Measurements from ENCODE around the gene OVCA2.

OVCA2 gene

DNA sequence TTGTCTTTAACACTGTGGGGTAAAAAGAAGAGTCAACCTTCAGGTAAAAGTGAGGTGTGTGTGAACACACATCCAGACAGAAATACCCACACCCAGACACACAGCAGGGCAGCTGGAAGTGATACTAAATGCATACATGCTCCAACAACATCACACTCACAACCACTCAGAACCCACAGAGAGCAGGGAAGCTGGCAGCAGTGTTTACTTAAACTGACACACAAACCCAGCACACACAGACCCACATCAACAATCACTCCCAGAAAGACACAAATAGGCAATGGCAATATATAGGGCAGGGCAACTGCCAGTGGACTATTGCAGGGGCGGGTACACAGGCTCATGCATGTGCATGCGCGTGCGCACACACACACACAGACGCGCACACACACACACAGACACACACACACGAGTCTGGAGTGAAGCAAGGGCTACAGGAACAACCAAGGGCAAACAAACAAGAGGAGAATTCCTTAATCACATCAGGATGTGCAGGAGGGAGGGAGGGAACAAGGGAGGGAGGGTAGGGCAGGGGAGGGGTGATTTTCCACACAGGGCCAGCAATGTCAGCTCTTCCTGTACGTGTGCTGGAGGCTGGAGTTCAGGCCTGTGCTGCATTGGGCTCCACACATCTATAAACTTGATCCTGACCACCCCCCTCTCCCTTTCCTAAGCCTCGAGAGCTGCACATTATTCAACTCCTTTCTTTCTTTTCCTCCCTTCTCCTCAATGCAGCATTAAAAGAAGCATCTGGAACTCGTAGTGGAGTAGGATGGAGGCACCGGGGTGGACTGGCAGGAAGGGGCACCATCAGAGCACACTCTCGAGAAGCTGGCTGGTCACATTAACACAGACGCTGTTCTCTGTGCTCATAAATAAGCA is 43.2 kb downstream of the OVCA2 start:
- H3K27me3 ChIP-seq (ENCODE audit: insufficient read depth, low read length, poor library complexity, severe bottlenecking): no peaks in the 10 kb centered on the region
- no peak overlapping the region for H3K4me3 ChIP-seq (ENCODE audit: low read length, poor library complexity, severe bottlenecking)
- H3F3A ChIP-seq (ENCODE audit: low read depth): no peaks in the 10 kb centered on the region
- H3K9me3 ChIP-seq (ENCODE audit: insufficient read depth, low read depth, low read length): no peaks in the 10 kb centered on the region
- H3K4me2 ChIP-seq (ENCODE audit: low read depth, low read length, poor library complexity, severe bottlenecking): peak overlapping the region; percentile 10
- no peak overlapping the region for H2AFZ ChIP-seq (ENCODE audit: low read length)
- H4K20me1 ChIP-seq (ENCODE audit: insufficient read depth, low read length, poor library complexity, severe bottlenecking): no peaks in the 10 kb centered on the region
- H3K79me2 ChIP-seq (ENCODE audit: insufficient read depth, low read length): no peaks in the 10 kb centered on the region
- peaks cover 56% of the 10 kb centered on the region for H3K4me1 ChIP-seq (ENCODE audit: insufficient read depth, low read length, poor library complexity, severe bottlenecking)
- H3K9ac ChIP-seq (ENCODE audit: low read depth, low read length, poor library complexity, severe bottlenecking): peak overlapping the region; percentile 3
- no peaks in the 10 kb centered on the region for H3K9me2 ChIP-seq (replicated peaks; ENCODE audit: low read depth, low read length)
- H3K36me3 ChIP-seq (ENCODE audit: insufficient read depth, low read length): peaks cover 54% of the 10 kb centered on the region; the same call in 1 of the 2 replicates
- TF ChIP-seq, protein P1, sequence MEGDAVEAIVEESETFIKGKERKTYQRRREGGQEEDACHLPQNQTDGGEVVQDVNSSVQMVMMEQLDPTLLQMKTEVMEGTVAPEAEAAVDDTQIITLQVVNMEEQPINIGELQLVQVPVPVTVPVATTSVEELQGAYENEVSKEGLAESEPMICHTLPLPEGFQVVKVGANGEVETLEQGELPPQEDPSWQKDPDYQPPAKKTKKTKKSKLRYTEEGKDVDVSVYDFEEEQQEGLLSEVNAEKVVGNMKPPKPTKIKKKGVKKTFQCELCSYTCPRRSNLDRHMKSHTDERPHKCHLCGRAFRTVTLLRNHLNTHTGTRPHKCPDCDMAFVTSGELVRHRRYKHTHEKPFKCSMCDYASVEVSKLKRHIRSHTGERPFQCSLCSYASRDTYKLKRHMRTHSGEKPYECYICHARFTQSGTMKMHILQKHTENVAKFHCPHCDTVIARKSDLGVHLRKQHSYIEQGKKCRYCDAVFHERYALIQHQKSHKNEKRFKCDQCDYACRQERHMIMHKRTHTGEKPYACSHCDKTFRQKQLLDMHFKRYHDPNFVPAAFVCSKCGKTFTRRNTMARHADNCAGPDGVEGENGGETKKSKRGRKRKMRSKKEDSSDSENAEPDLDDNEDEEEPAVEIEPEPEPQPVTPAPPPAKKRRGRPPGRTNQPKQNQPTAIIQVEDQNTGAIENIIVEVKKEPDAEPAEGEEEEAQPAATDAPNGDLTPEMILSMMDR (conservative IDR thresholded peaks at IDR 0.05; ENCODE audit: low read length): no peak
- TF ChIP-seq EZH2phosphoT487 (IDR thresholded peaks at IDR 0.05; ENCODE audit: borderline replicate concordance): no peak

DNA sequence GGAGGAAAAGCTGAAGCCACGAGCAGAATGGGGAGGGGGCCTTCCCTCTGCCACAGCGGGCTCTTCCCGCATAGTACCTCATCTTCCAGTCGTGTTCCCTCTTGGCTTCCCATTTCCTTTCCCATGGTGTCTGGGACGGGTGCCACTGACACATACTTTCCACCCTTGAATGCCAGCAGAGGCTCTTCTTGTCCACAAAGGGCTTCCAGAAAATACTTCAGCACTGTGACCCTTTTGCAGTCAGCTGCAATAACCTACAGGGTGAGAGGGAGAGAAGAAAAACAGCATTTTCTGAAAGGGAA is 43.8 kb downstream of the OVCA2 start:
- H3K27me3 ChIP-seq (ENCODE audit: insufficient read depth, low read length, poor library complexity, severe bottlenecking): no peaks in the 10 kb centered on the region
- H3K36me3 ChIP-seq (ENCODE audit: insufficient read depth, low read length): peaks cover 48% of the 10 kb centered on the region; the same call in 1 of the 2 replicates
- H3K4me3 ChIP-seq (ENCODE audit: low read length, poor library complexity, severe bottlenecking): no peak overlapping the region
- H3K4me2 ChIP-seq (ENCODE audit: low read depth, low read length, poor library complexity, severe bottlenecking): peak overlapping the region; percentile 10
- H3K9ac ChIP-seq (ENCODE audit: low read depth, low read length, poor library complexity, severe bottlenecking): peak overlapping the region; percentile 3
- no peaks in the 10 kb centered on the region for H3K79me2 ChIP-seq (ENCODE audit: insufficient read depth, low read length)
- H4K20me1 ChIP-seq (ENCODE audit: insufficient read depth, low read length, poor library complexity, severe bottlenecking): no peaks in the 10 kb centered on the region
- H3K9me2 ChIP-seq (replicated peaks; ENCODE audit: low read depth, low read length): no peaks in the 10 kb centered on the region
- peaks cover 62% of the 10 kb centered on the region for H3K4me1 ChIP-seq (ENCODE audit: insufficient read depth, low read length, poor library complexity, severe bottlenecking)
- no peaks in the 10 kb centered on the region for H3F3A ChIP-seq (ENCODE audit: low read depth)
- no peak overlapping the region for H2AFZ ChIP-seq (ENCODE audit: low read length)
- TF ChIP-seq, protein P1 (conservative IDR thresholded peaks at IDR 0.05; ENCODE audit: low read length): no peak
- no peak for TF ChIP-seq EZH2phosphoT487 (IDR thresholded peaks at IDR 0.05; ENCODE audit: borderline replicate concordance)
- H3K9me3 ChIP-seq (ENCODE audit: insufficient read depth, low read depth, low read length): no peaks in the 10 kb centered on the region

DNA sequence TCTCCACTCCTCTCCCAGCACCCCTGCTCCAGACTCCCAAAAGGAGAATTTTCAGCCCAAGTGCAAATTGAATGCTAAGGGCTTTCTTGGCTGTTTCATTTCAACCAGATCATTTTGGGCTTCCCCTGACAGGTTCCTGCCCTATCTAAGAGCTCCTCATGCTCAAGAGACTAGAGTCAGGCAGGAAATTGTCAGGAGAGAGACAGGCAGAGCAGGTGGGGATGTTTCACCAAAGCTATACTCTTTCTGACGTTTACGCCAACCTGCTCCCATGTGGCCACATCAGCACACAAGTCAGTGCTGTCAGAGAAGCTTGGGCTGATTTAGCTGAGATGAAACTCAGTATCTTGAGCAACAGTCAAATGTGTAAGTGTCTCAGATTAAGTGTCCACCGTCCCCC is 44.5 kb downstream of the OVCA2 start:
- no peaks in the 10 kb centered on the region for H3K9me2 ChIP-seq (replicated peaks; ENCODE audit: low read depth, low read length)
- peak overlapping the region; percentile 70 for H3K4me2 ChIP-seq (ENCODE audit: low read depth, low read length, poor library complexity, severe bottlenecking)
- H3K79me2 ChIP-seq (ENCODE audit: insufficient read depth, low read length): no peaks in the 10 kb centered on the region
- no peak overlapping the region for H2AFZ ChIP-seq (ENCODE audit: low read length)
- TF ChIP-seq EZH2phosphoT487 (IDR thresholded peaks at IDR 0.05; ENCODE audit: borderline replicate concordance): no peak
- TF ChIP-seq, protein P1 (conservative IDR thresholded peaks at IDR 0.05; ENCODE audit: low read length): no peak
- no peaks in the 10 kb centered on the region for H3K9me3 ChIP-seq (ENCODE audit: insufficient read depth, low read depth, low read length)
- no peaks in the 10 kb centered on the region for H3F3A ChIP-seq (ENCODE audit: low read depth)
- peak overlapping the region; percentile 56 for H3K9ac ChIP-seq (ENCODE audit: low read depth, low read length, poor library complexity, severe bottlenecking)
- no peak overlapping the region for H3K4me3 ChIP-seq (ENCODE audit: low read length, poor library complexity, severe bottlenecking)
- no peaks in the 10 kb centered on the region for H3K27me3 ChIP-seq (ENCODE audit: insufficient read depth, low read length, poor library complexity, severe bottlenecking)
- H4K20me1 ChIP-seq (ENCODE audit: insufficient read depth, low read length, poor library complexity, severe bottlenecking): no peaks in the 10 kb centered on the region
- H3K4me1 ChIP-seq (ENCODE audit: insufficient read depth, low read length, poor library complexity, severe bottlenecking): peaks cover 69% of the 10 kb centered on the region
- H3K36me3 ChIP-seq (ENCODE audit: insufficient read depth, low read length): peaks cover 43% of the 10 kb centered on the region; the same call in 1 of the 2 replicates
